A673 (cell line): ENCODE data around the gene PTTG1IP. TPM values are rescaled to one million over a fixed set of nuclear protein-coding genes. Genes with fewer than 3 reads are reported as not detected.
"Not testable (repeated sequence)": the region's sequence is repeated elsewhere in the genome, so short reads cannot be mapped to it uniquely, and the experiment has no call there.

Experiments
- BruUV-seq: library from RNA; stranded (reverse); fragments of 400-500 nt; replicated peaks from 2 replicates; lab custom pipeline; 2021; lab: Mats Ljungman, UMichigan
- CTCF ChIA-PET: fragments of 300-600 bp; sonication (Branson Sonifier 250); formaldehyde crosslinking; loops from one replicate; lab custom pipeline; 2022; ENCODE audit warnings: antibody characterized with exemption; lab: Charles Lee
- POLR2A ChIA-PET: fragments of 300-600 bp; sonication (Branson Sonifier 250); formaldehyde crosslinking; loops from one replicate; lab custom pipeline; 2022; ENCODE audit warnings: antibody characterized with exemption; ENCODE audit not compliant: low non-redundant PET; lab: Charles Lee
- DNase-seq: peaks from one replicate; pipeline ENCODE4 v3.0.0-alpha.2; 2015; ENCODE audit warnings: low spot score
- H3K27ac ChIP-seq: fragments of 200-600 bp; sonication (generic); 2 replicates; pipeline ENCODE4 v1.5.1; 2016; ENCODE audit warnings: mixed run types, low read depth, mild to moderate bottlenecking, mixed read lengths, antibody characterized with exemption, low read length; ENCODE audit not compliant: poor library complexity, severe bottlenecking
- H3K27me3 ChIP-seq: fragments of 200-600 bp; sonication (generic); replicated peaks from 2 replicates; pipeline ENCODE4 v1.6.1; 2017; ENCODE audit warnings: mixed run types, low read depth, mild to moderate bottlenecking, mixed read lengths, antibody characterized with exemption, low read length; ENCODE audit not compliant: insufficient read depth, poor library complexity
- H3K36me3 ChIP-seq: fragments of 200-600 bp; sonication (generic); 2 replicates; pipeline ENCODE4 v1.6.1; 2016; ENCODE audit warnings: mixed run types, mild to moderate bottlenecking, mixed read lengths, antibody characterized with exemption, low read length; ENCODE audit not compliant: insufficient read depth, poor library complexity, severe bottlenecking
- H3K4me1 ChIP-seq: fragments of 200-600 bp; sonication (generic); 2 replicates; pipeline ENCODE4 v1.6.1; 2017; ENCODE audit warnings: mixed run types, mild to moderate bottlenecking, mixed read lengths, antibody characterized with exemption, low read length; ENCODE audit not compliant: insufficient read depth, poor library complexity, severe bottlenecking
- H3K4me3 ChIP-seq: fragments of 200-600 bp; sonication (generic); 2 replicates; pipeline ENCODE4 v1.5.1; 2016; ENCODE audit warnings: low read depth, mixed run types, mild to moderate bottlenecking, mixed read lengths, low read length; ENCODE audit not compliant: poor library complexity, severe bottlenecking
- H3K9me3 ChIP-seq: fragments of 200-600 bp; sonication (generic); 2 replicates; pipeline ENCODE4 v1.6.1; 2016; ENCODE audit warnings: mixed run types, low read depth, mild to moderate bottlenecking, mixed read lengths, antibody characterized with exemption, low read length; ENCODE audit not compliant: poor library complexity, severe bottlenecking
- EZH2 ChIP-seq: fragments of 200-600 bp; sonication (generic); IDR thresholded peaks from 2 replicates; pipeline ENCODE4 v1.6.1; 2017; ENCODE audit warnings: borderline replicate concordance, low read depth, mild to moderate bottlenecking, mixed read lengths, antibody characterized with exemption, low read length; ENCODE audit not compliant: poor library complexity, severe bottlenecking
- intact Hi-C: fragments of 100-400 bp; cut with micrococcal nuclease; formaldehyde crosslinking; loops from one replicate; pipeline ENCODE4 v1.10.0; 2022; ENCODE audit not compliant: unreplicated experiment
- total RNA-seq: library from RNA; stranded (reverse); gene quantifications from 2 replicates; pipeline ENCODE4 v1.2.3, GENCODE V29; 2021
- TF ChIP-seq, protein P1 (sequence below): fragments of 300-800, 200-600 bp; sonication (generic); conservative IDR thresholded peaks from 2 replicates; pipeline ENCODE4 v1.5.1; 2017; ENCODE audit warnings: low read depth, mild to moderate bottlenecking, antibody characterized with exemption, low read length, moderate library complexity, mixed read lengths

PTTG1IP gene
- total RNA-seq, 1 experiment from 2014 or later = 216 TPM

DNA sequence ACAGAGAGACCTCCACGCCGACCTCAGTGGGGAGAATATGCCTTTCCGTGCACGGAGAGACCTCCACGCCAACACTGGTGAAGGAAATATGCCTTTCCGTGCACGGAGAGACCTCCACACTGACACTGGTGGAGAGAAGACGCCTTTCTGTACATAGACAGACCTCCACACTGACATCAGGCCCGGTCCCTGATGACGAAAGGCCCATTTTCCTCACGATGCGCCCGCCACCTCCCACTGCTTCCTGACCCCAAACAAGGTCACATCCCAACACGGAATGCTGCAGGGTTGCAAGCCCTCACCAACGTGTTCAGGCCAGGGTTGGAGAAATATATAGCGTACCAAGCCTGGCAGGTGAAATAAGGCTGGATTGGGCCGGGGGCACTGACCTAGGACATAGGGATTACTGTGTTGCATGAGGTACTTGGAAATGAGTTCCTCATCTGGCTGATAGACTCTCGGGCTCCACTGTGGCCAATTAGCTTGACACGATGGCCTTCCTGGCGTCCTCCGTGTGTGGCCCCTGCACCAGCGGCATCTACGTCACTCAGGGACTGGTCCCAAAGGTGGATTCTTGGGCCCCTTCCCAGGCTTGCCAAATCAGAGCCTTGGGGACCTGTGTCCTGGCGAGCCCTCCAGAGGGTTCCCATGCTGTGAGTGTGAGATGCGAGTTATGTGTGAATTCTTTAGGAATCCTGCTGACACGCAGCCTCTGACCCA is 39.1 kb downstream of the PTTG1IP start:
- intact Hi-C loops = no loop called here
- Histone ChIP-seq H3K4me1 (no peaks in the 10 kb centered on the region), H3K4me3 (no peak overlapping the region), H3K27ac (no peak overlapping the region), H3K27me3 (no peaks in the 10 kb centered on the region), H3K36me3 (no peaks in the 10 kb centered on the region), H3K9me3 (peaks cover 2% of the 10 kb centered on the region)
- ChIA-PET POLR2A (no interaction called here), CTCF (no interaction called here)
- TF ChIP-seq EZH2 = no peak
- no TSS peak for BruUV-seq
- DNase-seq = no peak

DNA sequence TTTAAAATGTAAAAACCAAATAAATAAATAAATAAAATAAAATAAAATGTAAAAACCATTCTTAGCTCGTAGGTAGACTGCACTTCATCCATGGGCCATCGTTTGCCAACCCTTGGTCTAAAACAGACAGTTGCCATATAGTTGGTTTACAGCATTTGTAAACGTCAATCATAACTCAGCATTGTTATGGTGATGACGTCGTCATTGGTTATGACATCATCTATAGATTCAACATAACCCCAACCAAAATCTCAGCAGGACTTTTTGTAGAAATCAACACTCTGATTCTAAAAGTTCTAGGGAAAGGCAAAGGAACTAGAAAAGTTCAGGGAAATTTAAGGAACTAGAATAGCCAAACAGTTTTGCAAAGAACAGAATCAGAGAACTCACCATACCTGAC is 39.8 kb downstream of the PTTG1IP start:
- intact Hi-C loops = no loop called here
- H3K9me3 ChIP-seq = peaks cover 10% of the 10 kb centered on the region
- ChIA-PET CTCF (no interaction called here), POLR2A (no interaction called here)
- no peak for DNase-seq
- H3K36me3 ChIP-seq = no peaks in the 10 kb centered on the region
- BruUV-seq = no TSS peak
- TF ChIP-seq EZH2 = no peak
- TF ChIP-seq, protein P1, sequence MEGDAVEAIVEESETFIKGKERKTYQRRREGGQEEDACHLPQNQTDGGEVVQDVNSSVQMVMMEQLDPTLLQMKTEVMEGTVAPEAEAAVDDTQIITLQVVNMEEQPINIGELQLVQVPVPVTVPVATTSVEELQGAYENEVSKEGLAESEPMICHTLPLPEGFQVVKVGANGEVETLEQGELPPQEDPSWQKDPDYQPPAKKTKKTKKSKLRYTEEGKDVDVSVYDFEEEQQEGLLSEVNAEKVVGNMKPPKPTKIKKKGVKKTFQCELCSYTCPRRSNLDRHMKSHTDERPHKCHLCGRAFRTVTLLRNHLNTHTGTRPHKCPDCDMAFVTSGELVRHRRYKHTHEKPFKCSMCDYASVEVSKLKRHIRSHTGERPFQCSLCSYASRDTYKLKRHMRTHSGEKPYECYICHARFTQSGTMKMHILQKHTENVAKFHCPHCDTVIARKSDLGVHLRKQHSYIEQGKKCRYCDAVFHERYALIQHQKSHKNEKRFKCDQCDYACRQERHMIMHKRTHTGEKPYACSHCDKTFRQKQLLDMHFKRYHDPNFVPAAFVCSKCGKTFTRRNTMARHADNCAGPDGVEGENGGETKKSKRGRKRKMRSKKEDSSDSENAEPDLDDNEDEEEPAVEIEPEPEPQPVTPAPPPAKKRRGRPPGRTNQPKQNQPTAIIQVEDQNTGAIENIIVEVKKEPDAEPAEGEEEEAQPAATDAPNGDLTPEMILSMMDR = no peak
- H3K27me3 ChIP-seq = no peaks in the 10 kb centered on the region
- no peak overlapping the region for H3K27ac ChIP-seq
- no peaks in the 10 kb centered on the region for H3K4me1 ChIP-seq
- H3K4me3 ChIP-seq = no peak overlapping the region

DNA sequence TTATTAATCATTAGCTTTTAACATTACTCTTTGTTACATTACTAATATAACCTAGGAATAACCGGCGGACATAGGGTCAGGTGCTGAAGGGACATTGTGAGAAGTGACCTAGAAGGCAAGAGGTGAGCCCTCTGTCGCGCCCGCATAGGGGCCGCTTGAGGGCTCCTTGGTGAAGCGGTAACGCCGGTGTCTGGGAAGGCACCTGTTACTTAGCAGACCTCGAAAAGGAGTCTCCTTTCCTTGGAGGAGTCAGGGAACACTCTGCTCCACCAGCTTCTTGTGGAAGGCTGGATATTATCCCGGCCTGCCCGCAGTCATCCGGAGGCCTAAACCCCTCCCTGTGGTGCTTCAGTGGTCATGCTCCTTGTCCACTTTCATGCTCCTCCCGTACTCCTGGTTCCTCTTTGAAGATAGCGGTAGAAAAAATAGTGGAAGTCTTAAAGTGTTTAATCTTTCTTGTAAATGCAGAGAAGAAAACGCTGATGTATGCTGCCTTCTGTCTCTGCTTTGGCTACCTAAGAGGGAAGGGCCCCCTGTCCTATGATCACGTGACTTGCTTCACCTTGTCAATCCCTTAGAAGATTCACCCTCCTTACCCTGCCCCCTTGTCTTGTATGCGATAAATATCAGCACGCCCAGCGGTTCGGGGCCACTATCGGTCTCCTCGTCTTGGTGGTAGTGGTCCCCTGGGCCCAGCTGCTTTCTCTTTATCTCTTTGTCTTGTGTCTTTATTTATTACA is 40.8 kb downstream of the PTTG1IP start:
- H3K4me1 ChIP-seq, CTCF ChIA-PET, DNase-seq, BruUV-seq, H3K27me3 ChIP-seq, H3K4me3 ChIP-seq, H3K27ac ChIP-seq, POLR2A ChIA-PET, intact Hi-C loops, H3K36me3 ChIP-seq: not testable (repeated sequence)
- H3K9me3 ChIP-seq = peaks cover 15% of the 10 kb centered on the region

GRCh38 chr21:44831227-44831860 is 42.1 kb downstream of the PTTG1IP start:
- ChIA-PET CTCF (no interaction called here), POLR2A (no interaction called here)
- no peak for TF ChIP-seq EZH2
- TF ChIP-seq, protein P1 = no peak
- intact Hi-C loops = no loop called here
- H3K4me1 ChIP-seq = no peaks in the 10 kb centered on the region
- peaks cover 15% of the 10 kb centered on the region for H3K9me3 ChIP-seq
- DNase-seq = no peak
- H3K4me3 ChIP-seq = no peak overlapping the region
- no peaks in the 10 kb centered on the region for H3K36me3 ChIP-seq
- H3K27ac ChIP-seq = no peak overlapping the region
- H3K27me3 ChIP-seq = no peaks in the 10 kb centered on the region
- no TSS peak for BruUV-seq
